LNCaP clone FGC (cell line): ENCODE data around the gene MARS1.

Source experiments
- DNase-seq: peaks from one replicate; pipeline ENCODE4 v3.0.0-alpha.2; 2011; ENCODE audit warnings: low read depth
- H3K4me3 ChIP-seq: 2 replicates; pipeline ENCODE4 v1.5.1; 2011; ENCODE audit warnings: mild to moderate bottlenecking, low read depth, low read length, control low read depth
- CTCF ChIP-seq: IDR thresholded peaks from 2 replicates; pipeline ENCODE4 v1.5.1; 2012; ENCODE audit warnings: mild to moderate bottlenecking; ENCODE audit not compliant: control insufficient read depth, insufficient read depth; ENCODE audit errors: extremely low read depth

MARS1 gene

DNA sequence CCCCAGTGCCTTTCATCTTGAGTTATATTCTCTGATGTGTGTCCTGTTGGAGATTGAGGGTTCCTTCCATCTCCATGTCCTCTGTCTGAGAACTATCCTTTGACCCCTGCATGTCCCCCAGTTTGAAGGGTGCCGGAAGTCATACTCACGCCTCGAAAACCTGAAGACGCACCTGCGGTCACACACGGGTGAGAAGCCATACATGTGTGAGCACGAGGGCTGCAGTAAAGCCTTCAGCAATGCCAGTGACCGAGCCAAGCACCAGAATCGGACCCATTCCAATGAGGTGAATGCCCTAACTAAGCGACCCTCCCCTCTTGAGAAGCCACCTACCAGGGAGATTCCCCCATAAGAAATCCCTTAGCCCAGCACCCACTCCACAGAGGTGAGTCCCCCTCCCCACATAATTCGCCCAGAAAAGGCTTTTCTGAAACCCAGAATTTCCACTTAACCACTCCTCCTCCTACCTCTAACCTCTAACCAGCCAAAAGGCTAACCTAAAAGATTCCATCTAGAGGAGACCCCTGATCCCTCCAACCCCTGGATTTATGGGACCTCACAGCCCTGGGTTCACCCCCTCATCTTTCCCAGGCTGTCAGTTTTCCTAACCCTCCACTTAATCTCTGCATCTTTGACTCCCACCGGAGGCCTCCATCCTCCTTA lies 20.5 kb upstream of the MARS1 start:
- no peak for DNase-seq
- TF ChIP-seq CTCF, result no peak

GRCh38 chr12:57467915-57468314 lies 20.0 kb upstream of the MARS1 start:
- TF ChIP-seq CTCF, result no peak
- DNase-seq, result no peak
- H3K4me3 ChIP-seq, result no peak overlapping the region

More for the DNA sequence above, 20.5 kb upstream of the MARS1 start:
- no peak overlapping the region for H3K4me3 ChIP-seq

GRCh38 chr12:57469296-57470164 lies 18.3 kb upstream of the MARS1 start:
- no peak for DNase-seq
- no peak overlapping the region for H3K4me3 ChIP-seq
- no peak for TF ChIP-seq CTCF

- TF ChIP-seq CTCF, result no peak
- H3K4me3 ChIP-seq, result no peak overlapping the region
- DNase-seq, result no peak
These were observed 17.4 kb upstream of the MARS1 start for GRCh38 chr12:57470286-57470969.

DNA sequence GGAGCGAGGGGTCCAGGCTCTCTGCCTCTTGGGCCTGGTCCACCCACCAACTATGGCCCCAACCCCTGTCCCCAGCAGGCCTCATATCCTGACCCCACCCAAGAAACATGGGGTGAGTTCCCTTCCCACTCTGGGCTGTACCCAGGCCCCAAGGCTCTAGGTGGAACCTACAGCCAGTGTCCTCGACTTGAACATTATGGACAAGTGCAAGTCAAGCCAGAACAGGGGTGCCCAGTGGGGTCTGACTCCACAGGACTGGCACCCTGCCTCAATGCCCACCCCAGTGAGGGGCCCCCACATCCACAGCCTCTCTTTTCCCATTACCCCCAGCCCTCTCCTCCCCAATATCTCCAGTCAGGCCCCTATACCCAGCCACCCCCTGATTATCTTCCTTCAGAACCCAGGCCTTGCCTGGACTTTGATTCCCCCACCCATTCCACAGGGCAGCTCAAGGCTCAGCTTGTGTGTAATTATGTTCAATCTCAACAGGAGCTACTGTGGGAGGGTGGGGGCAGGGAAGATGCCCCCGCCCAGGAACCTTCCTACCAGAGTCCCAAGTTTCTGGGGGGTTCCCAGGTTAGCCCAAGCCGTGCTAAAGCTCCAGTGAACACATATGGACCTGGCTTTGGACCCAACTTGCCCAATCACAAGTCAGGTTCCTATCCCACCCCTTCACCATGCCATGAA lies 16.8 kb upstream of the MARS1 start:
- DNase-seq, result no peak
- no peak for TF ChIP-seq CTCF
- no peak overlapping the region for H3K4me3 ChIP-seq

- TF ChIP-seq CTCF, result no peak
These were observed 16.2 kb upstream of the MARS1 start for GRCh38 chr12:57471661-57472060.

More at GRCh38 chr12:57471661-57472060, 16.2 kb upstream of the MARS1 start:
- H3K4me3 ChIP-seq, result no peak overlapping the region
- no peak for DNase-seq
